ENCODE data around the gene GRID2. TPM values are rescaled to one million over a fixed set of nuclear protein-coding genes. Genes with fewer than 3 reads are reported as not detected.
A peak's percentile ranks its signal among the peaks of the same experiment; 100 is the strongest.

Gene GRID2
- total RNA-seq, 1 donor from 2014 or later, result not detected

DNA sequence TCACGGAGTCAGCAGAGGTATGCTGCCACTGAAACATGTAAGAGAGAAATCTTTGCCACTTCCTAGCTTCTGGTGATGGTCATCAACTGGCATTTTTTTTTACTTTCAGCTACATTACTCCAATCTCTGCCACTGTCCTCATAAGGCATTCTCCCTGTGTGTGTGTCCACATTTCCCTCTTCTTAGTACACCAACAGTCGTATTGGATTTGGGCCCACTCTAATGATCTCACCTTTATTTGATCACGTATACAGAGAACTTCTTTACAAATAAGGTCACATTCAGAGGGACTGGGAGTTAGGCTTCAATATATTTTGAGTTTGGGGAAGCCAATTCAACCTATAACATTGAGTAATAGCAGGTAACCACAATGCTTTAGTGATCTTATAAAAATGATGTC lies 649.1 kb downstream of the GRID2 start:
- Mint-ChIP-seq H3K4me1 (ENCODE audit: unreplicated experiment) (no peaks in the 10 kb centered on the region), H3K27me3 (ENCODE audit: unreplicated experiment) (peaks cover 21% of the 10 kb centered on the region), H3K36me3 (ENCODE audit: unreplicated experiment) (no peaks in the 10 kb centered on the region), H3K9me3 (ENCODE audit: unreplicated experiment) (no peaks in the 10 kb centered on the region), H3K4me3 (ENCODE audit: unreplicated experiment) (no peak overlapping the region), H3K27ac (ENCODE audit: unreplicated experiment) (no peak overlapping the region)
- TF ChIP-seq, protein P1, sequence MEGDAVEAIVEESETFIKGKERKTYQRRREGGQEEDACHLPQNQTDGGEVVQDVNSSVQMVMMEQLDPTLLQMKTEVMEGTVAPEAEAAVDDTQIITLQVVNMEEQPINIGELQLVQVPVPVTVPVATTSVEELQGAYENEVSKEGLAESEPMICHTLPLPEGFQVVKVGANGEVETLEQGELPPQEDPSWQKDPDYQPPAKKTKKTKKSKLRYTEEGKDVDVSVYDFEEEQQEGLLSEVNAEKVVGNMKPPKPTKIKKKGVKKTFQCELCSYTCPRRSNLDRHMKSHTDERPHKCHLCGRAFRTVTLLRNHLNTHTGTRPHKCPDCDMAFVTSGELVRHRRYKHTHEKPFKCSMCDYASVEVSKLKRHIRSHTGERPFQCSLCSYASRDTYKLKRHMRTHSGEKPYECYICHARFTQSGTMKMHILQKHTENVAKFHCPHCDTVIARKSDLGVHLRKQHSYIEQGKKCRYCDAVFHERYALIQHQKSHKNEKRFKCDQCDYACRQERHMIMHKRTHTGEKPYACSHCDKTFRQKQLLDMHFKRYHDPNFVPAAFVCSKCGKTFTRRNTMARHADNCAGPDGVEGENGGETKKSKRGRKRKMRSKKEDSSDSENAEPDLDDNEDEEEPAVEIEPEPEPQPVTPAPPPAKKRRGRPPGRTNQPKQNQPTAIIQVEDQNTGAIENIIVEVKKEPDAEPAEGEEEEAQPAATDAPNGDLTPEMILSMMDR (IDR thresholded peaks at IDR 0.05), result no peak
- no peak for DNase-seq (ENCODE audit: extremely low spot score, unreplicated experiment)

DNA sequence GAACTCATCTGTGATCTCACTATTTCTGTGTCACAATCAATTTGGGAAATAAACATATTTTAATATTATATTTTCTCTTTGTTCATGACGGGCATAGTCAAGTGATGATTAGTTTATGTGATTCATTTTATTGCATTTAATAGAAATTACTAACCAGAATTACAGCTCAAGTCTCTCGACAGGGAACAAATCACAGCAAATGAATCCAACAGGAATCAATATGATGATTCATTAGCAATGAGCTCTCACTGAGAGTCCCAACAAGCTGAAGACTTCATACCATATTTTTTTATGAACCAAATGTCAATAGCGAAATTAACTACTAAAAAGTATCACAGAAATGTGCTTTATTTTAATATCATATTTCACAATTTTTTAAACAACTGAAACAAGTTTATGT lies 649.7 kb downstream of the GRID2 start:
- TF ChIP-seq, protein P1 (IDR thresholded peaks at IDR 0.05), result no peak
- H3K27me3 Mint-ChIP-seq (ENCODE audit: unreplicated experiment), result peaks cover 21% of the 10 kb centered on the region
- no peak overlapping the region for H3K27ac Mint-ChIP-seq (ENCODE audit: unreplicated experiment)
- H3K36me3 Mint-ChIP-seq (ENCODE audit: unreplicated experiment), result no peaks in the 10 kb centered on the region
- no peak for DNase-seq (ENCODE audit: extremely low spot score, unreplicated experiment)
- H3K4me3 Mint-ChIP-seq (ENCODE audit: unreplicated experiment), result no peak overlapping the region
- no peaks in the 10 kb centered on the region for H3K4me1 Mint-ChIP-seq (ENCODE audit: unreplicated experiment)
- H3K9me3 Mint-ChIP-seq (ENCODE audit: unreplicated experiment), result peaks cover under 1% of the 10 kb centered on the region

DNA sequence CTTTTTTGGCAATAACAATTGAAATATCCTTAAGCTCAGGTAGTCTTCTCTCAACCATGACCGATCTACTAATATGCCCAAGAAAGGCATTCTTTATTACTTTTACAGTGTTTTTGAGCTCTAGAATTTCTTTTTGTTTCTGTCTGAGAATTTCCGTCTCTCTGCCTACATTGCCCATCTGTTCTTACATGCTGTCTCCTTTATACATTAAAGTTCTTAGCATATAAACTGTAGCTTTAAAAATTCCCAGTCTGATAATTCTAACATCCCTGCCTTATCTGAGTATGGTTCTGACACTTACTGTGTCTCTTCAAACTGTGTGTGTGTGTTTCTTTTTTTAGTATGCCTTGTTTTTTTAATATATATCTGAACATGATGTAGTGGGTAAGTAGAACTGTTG lies 658.1 kb downstream of the GRID2 start:
- Mint-ChIP-seq H3K27me3 (ENCODE audit: unreplicated experiment) (peaks cover 2% of the 10 kb centered on the region), H3K9me3 (ENCODE audit: unreplicated experiment) (peaks cover 12% of the 10 kb centered on the region), H3K36me3 (ENCODE audit: unreplicated experiment) (peaks cover 2% of the 10 kb centered on the region), H3K4me1 (ENCODE audit: unreplicated experiment) (peaks cover 14% of the 10 kb centered on the region), H3K4me3 (ENCODE audit: unreplicated experiment) (no peak overlapping the region), H3K27ac (ENCODE audit: unreplicated experiment) (no peak overlapping the region)
- DNase-seq (ENCODE audit: extremely low spot score, unreplicated experiment), result no peak
- TF ChIP-seq, protein P1 (IDR thresholded peaks at IDR 0.05), result no peak

DNA sequence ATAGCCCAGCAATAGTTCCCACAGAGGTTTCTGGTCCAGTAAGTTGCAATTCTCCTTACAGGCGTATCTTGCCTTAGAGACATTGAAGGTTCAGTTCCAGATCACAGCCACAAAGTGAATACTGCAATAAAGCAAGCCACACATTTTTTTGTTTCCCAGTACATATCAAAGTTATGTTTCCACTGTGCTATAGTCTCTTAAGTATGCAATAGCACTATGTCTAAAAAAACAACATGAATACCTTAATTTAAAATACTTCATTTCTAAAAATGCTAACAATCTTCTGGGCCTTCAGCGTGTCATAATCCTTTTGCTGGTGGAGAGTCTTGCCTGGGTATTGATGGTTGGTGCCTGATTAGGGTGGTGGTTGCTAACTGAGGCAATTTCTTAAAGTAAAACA lies 659.1 kb downstream of the GRID2 start:
- no peak overlapping the region for H3K4me3 Mint-ChIP-seq (ENCODE audit: unreplicated experiment)
- peaks cover 12% of the 10 kb centered on the region for H3K9me3 Mint-ChIP-seq (ENCODE audit: unreplicated experiment)
- DNase-seq (ENCODE audit: extremely low spot score, unreplicated experiment), result no peak
- TF ChIP-seq, protein P1 (IDR thresholded peaks at IDR 0.05), result no peak
- peaks cover 2% of the 10 kb centered on the region for H3K36me3 Mint-ChIP-seq (ENCODE audit: unreplicated experiment)
- H3K27ac Mint-ChIP-seq (ENCODE audit: unreplicated experiment), result no peak overlapping the region
- H3K4me1 Mint-ChIP-seq (ENCODE audit: unreplicated experiment), result peaks cover 17% of the 10 kb centered on the region
- H3K27me3 Mint-ChIP-seq (ENCODE audit: unreplicated experiment), result no peaks in the 10 kb centered on the region

DNA sequence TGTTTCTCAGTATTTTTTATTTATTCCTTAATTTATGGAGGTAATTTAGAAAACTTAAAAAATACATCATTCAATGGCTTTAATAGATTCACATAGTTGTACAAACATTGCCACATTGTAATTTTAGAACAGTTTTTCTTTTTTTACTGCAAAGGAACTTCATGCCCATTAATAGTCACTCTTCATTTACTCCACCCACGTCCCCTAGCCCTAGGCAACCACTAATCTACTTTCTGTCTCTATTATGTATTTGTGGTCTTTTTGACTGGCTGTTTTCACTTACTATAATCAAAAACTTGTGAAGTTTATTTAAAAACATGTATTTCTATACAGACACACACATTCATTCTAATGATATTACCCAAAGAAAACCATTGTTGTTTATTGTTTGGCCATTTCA lies 664.8 kb downstream of the GRID2 start:
- Mint-ChIP-seq H3K27ac (ENCODE audit: unreplicated experiment) (peak overlapping the region; percentile 60), H3K4me1 (ENCODE audit: unreplicated experiment) (peaks cover 31% of the 10 kb centered on the region), H3K4me3 (ENCODE audit: unreplicated experiment) (no peak overlapping the region), H3K36me3 (ENCODE audit: unreplicated experiment) (no peaks in the 10 kb centered on the region), H3K9me3 (ENCODE audit: unreplicated experiment) (no peaks in the 10 kb centered on the region), H3K27me3 (ENCODE audit: unreplicated experiment) (no peaks in the 10 kb centered on the region)
- no peak for DNase-seq (ENCODE audit: extremely low spot score, unreplicated experiment)
- TF ChIP-seq, protein P1 (IDR thresholded peaks at IDR 0.05), result no peak
